ENCODE results near the gene CALML5.

CALML5 gene

DNA sequence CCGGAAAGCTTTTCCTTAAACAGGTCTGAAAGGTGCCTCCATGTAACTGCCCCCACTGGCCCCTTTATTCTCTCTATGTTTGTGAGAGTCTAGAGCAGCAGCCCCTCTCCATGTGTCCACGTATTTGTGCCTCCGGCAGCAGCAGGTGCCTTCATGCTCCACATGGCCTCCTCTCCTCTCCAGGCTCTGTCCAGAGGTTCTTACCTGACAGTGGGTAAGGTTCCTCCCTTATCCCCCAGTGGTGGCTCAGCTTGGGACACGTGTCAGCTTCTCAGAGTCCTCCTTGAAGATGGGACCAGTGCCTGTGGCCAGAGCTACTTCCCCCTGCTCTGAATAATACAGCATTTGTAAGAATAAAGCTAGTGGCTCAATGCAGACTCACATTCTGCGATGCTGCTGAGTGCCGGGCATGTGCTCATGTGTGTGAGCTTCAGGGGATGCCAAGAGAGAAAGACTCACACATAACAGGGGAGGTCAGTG, 33.3 kb upstream of the CALML5 start:
- no peak for DNase-seq

DNA sequence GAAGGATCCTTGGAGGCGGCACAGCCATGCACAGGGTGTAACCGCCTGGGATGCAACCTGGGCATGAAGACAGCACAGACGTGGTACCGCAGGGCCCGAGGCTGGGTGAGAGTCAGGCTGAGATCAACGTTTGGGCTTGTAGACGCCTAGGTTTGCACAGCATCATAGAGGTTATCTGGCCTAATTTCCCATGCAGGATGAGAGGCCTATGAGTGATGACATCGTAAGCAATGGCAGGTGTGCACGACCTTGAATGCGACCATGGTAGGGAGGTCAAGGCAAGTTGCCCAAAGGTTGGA, 32.9 kb upstream of the CALML5 start:
- no peak for DNase-seq

DNA sequence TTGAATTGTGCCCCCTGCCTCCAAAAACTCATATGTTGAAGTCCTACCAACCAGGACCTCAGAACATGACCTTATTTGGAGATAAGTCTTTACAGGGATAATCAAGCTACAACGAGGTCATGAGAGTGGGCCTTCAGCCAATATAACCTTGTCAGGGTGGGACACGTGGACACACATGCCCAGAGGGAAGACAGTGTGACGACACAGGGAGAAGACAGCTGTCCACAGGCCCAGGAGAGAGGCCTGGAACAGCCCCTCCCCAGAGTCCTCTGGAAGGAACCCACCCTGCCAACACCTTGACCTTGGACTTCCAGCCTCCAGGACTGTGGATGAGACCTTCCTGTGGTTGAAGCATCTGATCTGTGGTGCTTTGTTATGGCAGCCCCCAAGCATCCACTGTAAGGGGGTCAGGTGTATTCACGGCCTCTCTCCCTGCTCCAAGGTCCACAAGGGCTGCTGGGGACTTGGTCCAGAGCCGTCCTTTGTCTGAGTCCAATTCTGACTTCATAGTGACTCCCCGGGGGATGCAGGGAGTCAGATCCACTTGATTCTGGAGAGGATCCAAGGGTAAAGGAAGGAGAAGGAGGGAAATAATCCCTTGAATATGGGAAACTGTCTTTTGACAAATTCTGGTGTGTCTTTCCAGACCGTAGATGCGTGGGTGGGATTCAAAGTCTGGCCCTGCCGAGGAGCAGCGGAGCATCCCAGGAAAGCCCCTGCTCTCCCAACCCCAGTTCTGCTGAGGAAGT, 32.4 kb upstream of the CALML5 start:
- no peak for DNase-seq

DNA sequence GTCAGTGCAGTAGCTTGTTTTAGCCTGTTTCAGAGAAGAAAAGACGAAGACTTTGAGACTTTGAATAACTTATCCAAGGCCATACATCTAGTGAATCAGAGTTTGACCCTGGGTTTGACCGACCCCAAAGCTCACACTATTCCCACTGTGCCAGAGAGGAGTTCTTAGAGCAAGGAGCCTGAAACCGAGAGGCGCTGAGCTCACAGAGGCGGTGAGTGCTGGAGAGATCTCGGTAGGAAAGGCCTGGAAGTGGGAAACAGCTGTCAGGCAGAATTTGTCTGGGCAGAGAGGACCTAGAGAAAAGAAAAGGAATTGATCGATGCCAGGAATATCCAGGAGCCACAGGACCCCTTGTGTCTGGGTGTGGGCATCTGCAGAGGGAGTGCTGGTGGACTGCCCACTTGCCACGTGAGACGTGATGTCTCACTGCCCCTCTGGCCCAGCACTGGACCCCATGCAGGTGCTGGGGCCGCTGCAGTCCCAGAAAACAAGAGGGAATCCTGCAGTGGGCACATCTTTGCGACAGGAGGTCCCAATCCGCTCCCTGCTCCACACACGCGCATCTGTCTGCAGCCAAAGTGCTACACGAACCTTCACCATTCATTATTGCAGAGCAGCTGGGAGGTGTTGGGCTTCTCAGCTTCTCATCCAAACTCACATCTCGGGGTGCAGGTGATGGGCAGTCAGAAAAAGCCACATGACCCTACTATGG, 31.6 kb upstream of the CALML5 start:
- no peak for DNase-seq

DNA sequence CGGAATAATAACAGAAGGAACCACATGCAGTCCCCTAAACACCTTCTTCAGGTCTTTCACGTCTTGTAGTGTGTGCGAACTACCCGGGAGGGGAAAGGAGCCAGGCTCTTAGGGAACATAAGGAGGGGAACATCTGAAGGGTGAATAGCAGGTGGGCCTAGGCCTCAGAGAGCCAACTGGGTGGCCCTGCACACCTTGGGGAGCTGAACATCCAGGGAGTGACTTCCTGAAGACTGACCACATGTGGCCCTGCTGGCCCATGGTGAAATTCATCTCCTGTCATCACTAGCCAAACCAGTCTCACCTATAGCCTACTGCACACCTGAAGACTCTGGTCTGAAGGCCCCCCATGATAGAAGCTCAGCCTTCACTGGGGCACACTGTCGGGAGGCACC, 31.0 kb upstream of the CALML5 start:
- DNase-seq: no peak

DNA sequence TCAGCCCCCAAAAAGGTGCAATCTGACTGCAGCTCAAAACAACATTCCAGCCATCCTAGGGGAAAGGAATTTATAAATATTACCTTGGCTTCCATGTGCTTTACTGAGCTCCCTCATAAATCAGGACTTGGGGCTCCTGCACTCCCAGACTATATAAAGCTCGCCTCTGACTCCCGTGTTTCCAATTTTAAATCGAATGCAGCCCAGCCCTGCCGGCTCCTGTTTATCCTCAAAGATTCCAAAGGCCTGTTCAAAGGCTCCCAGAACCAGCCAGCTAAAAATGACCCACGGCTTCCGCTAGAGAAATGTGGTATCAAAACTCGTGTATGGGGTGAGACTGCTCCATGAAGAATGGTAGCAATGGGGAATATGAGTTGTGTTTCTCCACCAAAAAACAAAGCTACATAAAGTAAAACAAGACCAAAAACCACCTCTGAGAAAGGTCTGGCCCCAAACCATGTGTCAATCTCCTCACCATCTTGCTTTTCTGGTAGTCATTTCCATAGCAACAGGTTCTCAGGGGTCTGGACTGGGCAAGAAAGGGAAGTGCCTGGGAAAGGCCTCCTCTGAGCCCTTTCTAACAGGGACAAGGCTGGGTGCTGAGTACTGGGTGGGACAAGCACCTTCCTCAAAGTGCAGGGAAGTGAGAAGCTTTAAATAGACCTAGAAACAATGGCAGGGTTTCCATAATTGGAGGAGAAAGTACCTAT, 30.5 kb upstream of the CALML5 start:
- DNase-seq: no peak

DNA sequence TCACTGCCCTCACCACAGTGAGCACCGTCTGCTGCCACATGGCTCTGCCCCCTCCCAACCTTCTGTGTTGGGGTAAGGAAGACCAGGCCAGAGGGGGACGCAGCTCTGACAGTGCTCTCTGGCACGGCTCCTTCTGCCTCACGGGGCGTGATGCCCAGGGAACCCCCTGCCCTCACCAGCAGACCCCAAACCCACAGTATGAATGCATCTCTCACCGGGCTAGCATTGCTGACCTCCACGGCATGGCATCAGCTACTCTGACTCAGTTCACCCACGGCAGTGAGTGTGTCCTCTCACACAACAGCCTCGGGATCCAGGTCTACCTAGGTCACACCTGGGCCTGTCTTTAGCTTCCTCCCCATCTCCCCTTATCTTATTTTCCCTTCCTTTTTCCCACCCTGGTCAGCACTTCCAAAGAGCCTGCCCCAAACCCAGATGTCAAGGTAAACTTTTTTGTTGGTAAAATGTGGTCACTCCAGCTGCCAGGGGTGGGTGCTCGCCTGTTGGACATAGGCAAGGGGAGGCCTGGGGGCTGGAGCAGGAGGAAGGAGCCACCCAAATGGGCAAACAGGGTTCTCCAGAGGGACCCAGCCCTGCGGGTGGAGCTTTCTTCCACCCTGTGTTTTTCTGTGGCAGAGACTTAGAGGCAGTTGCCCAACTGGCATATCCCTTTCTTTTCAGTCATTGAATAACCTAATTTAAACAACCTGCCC, 29.8 kb upstream of the CALML5 start:
- no peak for DNase-seq

DNA sequence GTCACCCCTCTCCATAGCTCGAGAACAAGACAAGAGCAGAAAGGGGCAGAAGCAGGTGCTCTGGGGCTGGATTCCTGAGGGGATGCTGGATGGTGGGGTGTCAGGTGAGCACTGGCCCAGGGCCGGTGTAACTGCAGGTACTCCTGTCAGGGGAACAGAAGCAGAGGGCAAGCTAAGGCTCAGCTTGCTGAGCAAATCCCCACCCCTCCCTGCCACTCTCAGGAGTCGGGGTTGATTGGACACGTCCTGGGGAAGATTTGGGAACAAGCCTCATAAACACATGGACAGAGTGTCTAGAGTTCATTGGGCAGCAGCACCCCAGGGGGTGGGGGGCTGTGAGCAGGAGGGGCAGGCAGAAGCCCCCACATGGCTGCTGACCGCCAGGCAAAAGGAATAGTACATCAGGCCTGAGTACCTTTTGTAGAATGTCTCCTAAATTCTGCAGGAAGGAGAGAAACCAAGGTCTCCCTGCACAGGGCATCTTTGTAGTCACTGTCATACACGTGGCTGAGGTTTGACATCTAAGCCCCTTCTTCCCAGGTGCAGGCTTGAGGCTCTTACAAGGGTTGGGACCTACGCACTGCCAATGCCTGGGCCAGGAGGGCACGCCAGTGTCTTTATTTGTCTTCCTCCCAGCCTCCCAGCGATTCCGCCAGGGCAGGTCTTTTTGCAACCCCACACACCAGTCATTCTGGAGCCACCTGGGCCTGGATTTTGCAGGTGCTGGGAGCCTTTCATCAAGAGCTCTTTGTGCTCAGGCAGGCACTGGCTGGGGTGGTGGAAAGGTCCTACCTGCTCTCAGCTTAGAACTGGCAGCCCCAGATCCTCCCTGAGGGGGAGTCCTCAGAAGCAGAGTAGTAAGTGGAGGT, 28.2 kb upstream of the CALML5 start:
- DNase-seq: no peak

DNA sequence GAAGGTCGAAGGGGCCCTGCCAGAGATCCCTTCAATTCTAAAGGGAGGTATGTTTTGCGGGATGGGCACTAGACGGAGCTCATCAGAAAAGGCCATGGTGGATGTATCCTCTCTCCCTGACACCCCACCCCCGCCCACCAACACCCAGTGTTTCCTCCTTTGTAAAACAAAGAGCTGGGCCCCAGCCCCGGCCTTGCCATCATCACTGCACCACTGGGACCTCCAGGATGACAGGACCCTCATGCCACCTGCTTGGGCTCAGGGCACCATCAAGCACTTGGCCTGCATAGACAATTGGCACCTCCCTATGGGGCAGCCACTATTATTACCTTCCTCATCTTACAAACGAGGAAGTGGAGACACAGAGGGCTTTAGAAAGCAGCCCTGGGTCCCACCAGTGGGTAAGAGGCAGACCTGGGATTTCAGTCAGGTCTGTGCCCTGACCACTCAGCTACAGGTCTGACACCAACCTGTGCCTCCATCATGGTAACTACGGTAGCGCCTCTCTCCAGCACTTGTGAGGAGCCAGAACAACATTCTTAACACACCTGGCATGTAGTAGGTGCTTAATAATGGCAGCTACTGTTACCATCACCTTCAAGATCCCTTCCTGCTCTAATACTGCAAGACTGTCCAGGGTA, 27.4 kb upstream of the CALML5 start:
- no peak for DNase-seq

DNA sequence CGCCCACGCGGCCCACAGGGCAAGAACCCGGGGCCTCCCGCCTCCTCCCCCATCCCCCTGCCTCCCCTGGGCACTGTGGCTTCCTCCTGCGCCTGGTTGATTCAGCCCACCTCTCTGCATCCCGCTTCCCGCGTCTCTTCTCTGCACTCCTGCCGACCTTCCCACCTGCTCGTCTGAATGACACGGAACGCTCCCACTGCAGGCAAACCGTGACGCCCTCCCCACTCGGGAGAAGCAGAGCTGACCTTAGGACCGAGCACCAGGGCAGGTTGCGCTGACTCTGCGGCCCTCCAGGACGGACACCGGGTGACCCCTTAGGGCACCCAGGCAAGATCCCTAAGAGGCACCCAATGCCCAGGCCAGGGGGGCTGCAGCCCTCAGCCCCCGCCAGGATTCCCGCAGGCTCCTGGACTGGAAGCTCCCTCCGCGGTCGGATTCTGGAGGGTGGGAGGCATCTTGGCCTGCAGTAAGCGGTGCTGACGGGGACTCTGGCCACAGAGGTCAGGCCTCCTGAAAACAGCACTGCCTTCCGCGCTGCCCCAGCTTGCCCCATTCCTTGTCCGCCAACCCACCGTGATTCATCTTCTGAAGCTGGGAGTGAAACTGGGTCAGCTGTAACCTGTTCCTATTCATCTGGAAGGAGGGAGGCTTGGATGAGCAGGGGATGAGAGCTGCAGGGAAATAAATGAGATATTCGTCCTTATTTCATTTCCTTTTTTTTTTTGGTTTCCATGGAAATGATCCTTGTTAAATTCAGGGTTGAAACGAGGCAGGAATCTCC, 26.4 kb upstream of the CALML5 start:
- no peak for DNase-seq

DNA sequence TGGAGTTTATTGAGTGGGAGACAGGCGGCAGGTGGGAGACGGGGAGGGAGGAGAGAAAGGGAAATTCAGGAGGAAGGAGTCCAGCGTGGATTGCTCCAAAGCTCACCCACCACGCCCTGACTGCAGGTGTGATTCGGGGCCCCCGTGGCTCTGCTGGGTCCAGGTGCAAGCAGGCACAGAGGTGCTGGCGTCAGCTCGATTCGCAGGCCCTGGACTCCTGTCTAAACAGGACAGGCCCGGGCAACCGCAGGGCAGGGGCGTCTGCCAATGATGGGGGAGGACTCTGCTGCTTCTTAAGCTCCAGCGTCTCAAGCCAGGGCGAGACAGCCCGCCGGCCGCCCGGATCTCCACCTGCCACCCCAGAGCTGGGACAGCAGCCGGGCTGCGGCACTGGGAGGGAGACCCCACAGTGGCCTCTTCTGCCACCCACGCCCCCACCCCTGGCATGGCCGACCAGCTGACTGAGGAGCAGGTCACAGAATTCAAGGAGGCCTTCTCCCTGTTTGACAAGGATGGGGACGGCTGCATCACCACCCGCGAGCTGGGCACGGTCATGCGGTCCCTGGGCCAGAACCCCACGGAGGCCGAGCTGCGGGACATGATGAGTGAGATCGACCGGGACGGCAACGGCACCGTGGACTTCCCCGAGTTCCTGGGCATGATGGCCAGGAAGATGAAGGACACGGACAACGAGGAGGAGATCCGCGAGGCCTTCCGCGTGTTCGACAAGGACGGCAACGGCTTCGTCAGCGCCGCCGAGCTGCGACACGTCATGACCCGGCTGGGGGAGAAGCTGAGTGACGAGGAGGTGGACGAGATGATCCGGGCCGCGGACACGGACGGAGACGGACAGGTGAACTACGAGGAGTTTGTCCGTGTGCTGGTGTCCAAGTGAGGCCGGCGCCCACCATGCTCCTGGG, 25.5 kb upstream of the CALML5 start, which contains the start of gene CALML3:
TSS of gene CALML3 (plus strand) at position 321 of the 920 bp plus-strand sequence. CDS start at position 446, 125 bp downstream.
- no peak for DNase-seq

DNA sequence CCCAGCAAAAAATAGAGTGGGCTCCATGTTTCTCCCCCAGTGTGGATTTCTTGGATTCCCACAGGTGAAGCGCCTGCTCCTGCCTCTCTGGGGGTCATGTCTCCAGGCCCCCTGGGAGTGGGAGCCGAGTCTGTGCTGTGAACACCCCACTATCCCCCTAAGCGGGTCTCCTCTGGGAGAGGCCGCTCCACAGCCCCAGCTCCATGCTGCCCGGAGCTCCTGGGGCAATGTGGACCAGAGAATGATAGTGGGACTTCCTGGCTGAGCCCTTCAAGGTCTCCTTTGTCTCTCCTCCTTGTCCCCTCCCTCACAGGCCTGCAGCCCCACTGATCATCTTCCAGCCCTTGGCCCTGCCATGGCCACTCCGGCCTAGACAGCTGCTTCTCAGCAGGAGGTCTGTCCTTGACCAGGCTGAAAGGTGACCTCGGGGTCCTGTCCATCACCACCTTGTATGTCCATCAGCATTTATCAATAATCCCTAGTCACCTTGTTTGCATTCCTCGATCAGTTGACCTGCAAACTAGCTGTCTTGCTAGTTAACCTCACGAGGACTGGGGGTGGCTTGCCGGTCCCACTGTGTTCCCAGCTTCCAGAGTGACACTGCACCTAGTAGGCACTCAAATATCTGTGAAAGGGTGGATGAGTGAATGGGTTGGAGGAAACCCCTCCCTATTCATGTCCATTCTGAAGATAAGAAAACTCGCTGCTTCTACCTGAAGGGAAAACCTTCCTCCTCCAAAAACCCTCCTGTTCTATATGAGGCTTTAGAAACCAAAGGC, 24.6 kb upstream of the CALML5 start:
- DNase-seq: no peak

DNA sequence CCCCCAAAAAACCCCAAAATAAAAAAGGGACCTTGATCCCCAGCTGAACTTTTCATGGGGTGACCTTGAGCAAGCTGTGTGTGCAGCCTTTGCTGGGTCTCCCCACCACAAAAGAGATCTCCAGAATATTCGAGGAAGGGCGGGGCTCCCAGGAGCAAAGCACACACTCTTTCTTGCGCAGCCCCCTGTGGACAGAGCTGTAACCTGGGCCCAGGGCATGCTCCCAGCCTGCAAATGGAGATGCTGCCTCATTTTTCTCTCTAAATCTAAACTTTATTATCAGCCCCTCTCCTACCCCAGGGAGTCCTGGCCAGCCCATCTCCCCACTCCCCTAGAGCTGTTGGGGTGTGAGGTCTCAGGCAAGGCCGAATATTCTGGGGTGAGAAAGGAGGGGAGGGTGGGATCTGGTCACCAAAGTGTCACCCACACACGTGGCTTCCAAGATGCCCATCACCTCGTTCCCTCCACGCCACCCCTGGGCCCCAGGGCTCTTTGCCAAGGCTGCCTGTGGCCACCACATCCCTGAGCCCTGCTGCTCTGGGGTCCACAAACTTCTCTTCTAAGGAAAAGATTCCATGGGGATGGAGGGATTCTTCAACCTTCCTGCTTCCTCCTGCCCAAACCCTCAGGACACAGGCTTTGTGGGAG, 23.7 kb upstream of the CALML5 start:
- no peak for DNase-seq

DNA sequence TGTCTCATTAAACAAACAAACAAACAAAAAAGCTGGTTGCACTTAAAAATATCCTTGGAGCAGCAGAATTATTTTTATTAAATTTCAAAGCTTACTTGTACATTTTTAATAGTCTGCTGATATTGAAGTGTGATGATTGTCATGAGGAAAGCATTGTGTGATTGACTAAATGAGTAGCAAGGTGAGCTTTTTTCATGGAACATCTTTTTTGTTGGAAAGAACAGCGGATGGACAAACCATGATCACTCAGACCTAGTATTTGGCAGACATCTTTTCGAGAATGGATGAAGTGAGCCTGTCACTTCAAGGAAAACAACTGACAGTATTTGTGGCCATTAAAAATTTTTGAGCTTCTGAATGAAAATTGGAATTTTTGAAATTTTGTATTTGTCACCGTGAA, 19.7 kb upstream of the CALML5 start:
- DNase-seq: no peak

DNA sequence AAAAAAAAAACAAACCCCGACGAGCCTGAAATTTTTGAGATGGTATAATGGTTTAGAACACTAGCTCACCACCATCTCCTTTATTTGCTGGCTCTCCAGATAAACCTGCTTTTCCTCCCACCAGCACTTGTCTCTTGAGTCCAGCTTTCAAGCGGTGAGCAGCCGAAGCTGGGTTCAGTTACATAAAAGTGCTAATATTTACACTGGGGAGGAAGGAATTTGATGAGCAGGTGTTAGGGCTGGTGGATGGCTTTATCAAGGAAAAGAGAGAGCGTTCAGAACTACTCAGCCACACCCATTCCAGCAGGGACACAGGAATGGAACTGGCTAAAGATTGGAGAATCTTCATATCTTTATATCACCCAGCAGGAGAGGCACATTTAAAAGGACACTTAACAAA, 18.8 kb upstream of the CALML5 start:
- no peak for DNase-seq

DNA sequence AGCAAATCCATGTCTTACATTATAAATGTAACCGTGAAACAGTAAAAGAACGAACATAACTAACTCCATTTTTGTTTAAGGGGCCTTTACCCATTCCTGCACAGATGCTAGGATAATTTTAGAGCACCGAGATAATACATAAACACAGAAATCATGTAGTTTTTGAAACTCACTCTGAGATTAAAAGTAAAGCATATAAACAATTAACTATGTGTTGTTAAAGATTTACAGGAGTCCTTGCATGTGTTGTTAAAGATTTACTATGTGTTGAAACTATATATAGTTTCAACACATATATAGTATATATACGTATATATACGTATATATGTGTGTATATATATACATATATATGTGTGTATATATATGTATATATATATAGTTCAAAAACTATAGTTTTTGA, 18.2 kb upstream of the CALML5 start:
- DNase-seq: no peak

DNA sequence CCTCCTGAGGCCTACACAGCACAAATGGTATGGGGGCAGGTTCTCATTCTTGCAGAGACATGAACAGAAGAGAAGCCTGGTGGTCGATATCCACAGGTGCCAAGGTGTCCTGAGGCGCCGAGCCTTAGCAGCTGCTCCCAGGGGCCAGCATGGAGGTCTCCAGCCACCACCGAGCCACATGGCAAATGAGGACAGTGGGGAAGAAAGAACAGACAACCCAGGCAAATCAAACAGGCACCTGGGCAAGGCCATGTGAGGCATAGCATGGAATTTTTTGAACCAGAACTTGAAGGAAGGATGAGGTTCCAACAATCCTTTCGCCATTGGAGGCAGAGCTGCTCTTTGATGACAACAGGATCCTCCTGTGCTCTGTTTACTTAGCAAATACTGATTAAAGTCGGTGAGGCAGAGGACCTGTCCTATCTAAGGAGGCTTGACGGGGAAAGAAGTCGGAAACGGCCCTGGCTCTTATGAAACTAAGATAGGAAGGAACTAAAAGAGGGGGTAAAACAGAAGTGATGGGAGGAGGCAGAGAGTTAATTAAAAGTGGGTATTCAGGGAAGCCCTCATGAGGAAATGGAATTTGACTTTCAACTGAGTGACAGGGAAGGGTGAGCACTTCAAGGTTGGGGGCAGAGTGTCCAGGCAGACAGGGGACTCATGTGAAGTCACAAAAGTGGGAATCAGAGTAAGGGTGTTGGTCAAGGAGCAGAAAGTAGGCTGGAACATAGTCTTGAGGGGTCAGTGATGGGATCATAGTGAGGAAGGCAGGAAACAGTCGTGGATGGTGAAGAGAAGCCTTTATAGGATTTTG, 16.8 kb upstream of the CALML5 start:
- no peak for DNase-seq
